Left renal cortex interstitium (tissue), 4 donors: Measurements from ENCODE around the gene CRBN. TPM values are rescaled to one million over a fixed set of nuclear protein-coding genes. Genes with fewer than 3 reads are reported as not detected.

Experiments used
- DNase-seq, 4 donors: peaks; one replicate each; pipeline ENCODE4 v3.0.0-alpha.2; 2013; ENCODE audit warnings: low read depth in 4 of 4, low spot score in 2 of 4, missing footprints in 1 of 4
- polyA plus RNA-seq, 4 donors: library from polyadenylated mRNA; unstranded; fragments of 120-200 nt; gene quantifications; one replicate each; pipeline ENCODE4 v1.2.1, GENCODE V29; 2013; ENCODE audit not compliant: insufficient read length in 4 of 4

The CRBN gene
- 10 to 100 TPM; 58.4 to 88.4 (median 69.1) TPM for polyA plus RNA-seq

DNA sequence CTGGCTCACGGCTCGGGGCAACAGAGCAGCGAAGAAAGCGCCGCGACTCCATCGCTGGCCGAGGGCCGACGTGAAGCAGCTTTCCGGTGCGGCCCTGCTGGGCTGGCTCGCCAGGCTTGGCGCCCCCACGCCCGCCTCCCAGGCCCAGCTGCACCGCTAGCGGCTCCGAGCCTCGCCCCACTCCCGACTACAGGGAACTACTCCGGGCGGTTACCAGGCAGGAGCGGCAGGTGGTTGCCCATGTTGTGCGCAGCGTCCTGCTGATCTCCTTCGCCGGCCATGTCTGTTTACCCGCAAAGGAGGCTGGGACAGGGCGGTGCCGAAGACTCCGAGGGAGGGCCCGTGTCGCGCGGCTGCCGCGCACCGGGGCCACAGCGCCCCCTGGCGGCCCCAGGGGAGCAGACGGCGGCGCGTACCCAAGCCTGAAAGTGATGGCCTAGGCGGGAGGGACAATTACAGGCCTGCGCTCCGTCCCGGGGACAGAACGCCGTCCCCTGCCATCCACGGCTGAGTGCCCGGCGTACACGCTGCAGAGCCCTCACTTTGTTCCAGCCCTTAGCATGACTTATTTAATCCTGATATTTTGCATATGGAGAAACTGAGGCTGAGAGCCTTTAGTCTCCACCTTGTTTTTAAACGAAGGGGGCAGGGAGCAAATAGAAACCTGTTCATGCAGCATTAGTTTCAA, at the start of gene CRBN:
Gene CRBN, minus strand, starts transcription at position 285 of the 688 bp plus-strand sequence. Its CDS starts 4 bp downstream, at position 281.
- DNase-seq = peak; percentile 55 to 81 (median 73)

GRCh38 chr3:3227640-3228039, 48.1 kb upstream of the CRBN start:
- no peak for DNase-seq

DNA sequence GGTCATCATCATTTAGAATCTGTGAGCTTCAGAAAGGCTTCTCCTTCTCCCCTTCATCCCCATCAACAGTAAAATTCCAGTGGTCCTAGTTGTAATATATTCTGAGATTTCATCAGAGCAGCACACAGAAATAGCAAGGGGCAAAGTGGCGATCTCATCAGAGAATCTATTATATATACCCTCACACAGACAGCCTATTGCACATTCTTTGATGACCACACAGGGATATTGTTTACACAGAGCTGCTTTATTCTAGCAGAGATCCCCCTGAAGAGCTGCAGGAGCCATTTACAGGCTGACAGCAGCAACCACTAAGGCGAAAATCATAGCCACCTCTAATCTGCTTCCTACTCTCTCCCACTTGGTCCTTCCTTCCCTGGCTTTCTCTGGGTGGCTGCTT, 42.0 kb upstream of the CRBN start:
- no peak for DNase-seq

DNA sequence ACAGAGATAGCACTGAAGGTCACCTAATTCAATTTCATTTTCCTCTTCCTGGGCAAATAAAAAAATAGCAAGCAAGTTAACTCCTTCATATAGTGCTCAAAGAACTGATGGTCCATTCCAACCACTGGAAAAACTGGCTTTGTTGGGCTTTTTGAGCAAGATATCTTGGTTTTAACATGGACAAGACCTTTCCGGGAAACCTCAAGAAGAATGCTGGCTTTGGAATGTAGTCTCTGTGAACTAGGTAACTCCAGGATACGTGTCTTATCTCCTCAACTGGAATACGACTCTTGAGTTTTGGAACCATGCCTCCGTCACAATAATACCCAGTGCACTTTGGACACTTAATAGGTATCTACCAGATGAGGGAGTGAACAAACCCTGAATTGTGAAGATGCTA, 36.9 kb upstream of the CRBN start:
- DNase-seq = no peak

- no peak for DNase-seq
Measured at GRCh38 chr3:3212781-3213440, 33.4 kb upstream of the CRBN start.

- DNase-seq = no peak
Measured at GRCh38 chr3:3209714-3210113, 30.2 kb upstream of the CRBN start.

DNA sequence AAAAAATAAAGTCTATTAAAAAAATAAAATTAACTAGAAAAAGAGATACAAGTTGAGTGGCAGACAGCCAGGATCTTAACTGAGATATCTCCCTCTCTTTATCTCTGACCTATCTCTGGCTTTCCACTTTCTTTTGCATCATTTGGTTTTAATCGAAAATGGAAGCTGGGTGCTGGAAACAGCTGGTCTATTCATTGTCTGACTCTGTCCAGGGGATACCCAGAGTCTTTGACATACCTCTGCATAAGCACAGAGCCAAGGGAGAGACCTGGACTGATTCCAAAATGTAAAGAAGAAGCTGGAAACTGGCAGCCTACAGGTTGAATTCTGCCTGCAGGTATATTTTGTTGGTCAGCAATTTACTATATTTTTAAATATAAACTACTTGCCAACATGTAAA, 29.6 kb upstream of the CRBN start:
- no peak for DNase-seq

- DNase-seq = no peak
Measured at GRCh38 chr3:3201611-3202010, 22.1 kb upstream of the CRBN start.

- DNase-seq = peak in 3 of 4 donors; percentile 26 to 62 (median 41)
Measured at GRCh38 chr3:3200632-3201212, 21.2 kb upstream of the CRBN start.

DNA sequence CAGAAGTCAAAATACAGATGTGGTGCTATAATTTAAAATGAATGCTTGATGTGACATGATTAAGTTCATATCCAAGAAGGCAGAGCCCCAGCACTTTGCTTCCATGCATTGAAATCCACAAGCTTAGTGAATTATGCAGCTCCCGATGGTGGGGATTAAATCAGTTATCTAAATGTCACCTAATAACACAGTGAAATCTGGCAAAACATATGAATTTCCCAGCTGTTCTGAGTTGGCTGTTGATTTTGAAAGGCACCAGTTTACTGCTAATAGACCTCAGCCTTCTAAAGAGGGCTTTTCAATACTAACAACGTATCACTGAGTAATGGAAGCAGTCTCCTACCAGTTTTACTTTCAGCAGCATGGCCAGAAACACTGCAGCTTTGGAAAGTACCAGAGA, 19.8 kb upstream of the CRBN start:
- no peak for DNase-seq

DNA sequence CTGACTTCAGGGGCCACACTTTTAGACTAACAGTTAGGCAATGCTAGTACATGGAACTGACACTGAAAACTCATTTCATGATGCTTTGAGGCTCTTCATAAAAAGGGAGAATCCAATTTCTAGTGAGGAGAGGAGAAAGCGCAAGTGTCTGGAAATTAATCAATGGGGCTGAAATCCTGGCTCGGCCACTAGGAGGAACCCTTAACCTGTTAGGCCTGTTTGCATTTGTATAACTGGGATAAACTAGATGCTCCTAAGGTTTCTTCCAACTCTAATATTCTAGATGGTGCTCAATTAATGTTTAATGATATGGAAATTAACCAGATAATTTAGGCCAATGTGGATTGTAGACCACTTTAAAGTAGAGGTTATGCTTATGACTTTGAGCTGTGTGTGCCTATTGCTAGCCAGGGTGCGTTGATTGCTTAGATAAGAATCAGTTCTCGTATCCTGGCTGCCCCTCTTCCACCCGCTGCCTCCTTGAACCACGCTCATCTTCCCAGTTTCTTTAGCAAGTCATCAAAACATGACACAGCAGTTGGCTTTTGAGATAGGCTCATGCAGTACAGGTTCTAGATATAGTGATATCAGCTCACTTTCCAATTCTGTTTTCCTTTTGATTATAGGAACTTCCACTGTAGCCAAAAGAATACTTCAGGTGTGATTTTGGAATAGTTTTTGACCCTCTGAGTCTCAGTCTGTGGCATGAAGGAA, 16.8 kb upstream of the CRBN start:
- DNase-seq = no peak

DNA sequence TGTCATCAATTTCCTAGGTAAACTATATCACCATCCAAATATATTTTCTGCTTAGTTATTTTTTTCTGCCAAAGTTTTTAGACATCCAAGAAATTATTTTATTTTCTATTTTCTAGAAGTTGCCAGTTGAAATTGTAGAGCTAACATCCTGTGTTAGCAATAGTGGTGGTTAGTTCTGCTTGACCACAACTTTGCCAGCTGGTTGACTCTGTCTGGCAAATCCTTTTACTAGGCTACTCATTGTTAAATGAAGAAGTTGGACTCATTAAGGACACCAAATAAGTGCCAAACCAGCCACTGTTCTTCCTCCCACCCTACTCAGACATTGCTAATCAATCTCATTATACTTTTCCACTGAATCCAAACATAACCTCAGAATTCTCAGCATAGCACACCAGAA, 15.4 kb upstream of the CRBN start:
- DNase-seq = no peak

DNA sequence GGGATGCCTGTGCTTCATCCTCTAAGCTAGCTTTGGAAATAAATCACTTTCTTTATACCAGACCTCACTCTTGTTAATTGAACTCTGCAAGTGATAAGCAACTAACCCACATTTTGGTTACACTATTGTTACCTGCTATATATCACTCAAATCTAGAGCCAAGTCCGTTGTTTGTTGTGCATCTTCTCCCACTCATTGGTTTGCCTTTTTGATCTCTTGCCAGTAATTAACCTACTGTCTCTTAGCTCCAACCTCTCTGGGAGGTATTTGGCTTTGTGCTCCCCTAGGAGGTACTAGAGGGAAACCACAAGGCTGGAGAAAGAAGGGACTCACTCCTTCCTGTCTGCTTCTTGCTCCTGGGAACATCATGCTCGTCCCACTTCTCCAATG, 12.8 kb upstream of the CRBN start:
- DNase-seq = no peak

DNA sequence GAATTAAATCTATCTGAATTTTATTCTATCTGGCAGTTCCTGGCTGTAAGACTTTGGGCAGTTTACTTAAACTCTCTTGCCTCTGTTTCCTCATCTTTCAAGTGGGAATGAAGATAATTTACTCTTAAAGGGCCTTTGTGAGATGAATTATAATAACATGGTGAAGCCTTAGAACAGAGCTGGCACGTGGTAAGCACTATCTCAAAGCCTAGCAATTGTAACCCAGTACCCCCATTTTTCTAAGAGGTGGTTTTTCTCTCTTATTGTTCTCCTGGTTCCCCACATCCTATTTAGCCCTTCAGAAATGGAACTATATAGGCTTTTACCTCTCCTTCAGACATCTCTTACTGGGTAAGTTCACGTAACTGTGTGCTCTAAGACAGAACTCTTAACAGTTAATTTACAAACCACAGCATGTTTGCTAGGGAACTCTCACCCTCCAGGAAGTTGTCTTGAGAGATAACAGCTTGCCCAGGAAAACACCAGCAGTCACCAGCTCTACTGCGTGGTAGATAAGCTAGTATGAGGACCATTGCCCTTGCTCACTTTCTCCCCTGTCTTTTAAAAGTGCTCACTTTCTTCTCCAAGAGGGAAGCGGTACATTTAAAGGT, 12.3 kb upstream of the CRBN start:
- DNase-seq = no peak

- no peak for DNase-seq
Measured at GRCh38 chr3:3189961-3190360, 10.5 kb upstream of the CRBN start.

GRCh38 chr3:3189102-3189727, 9.7 kb upstream of the CRBN start:
- DNase-seq = no peak

DNA sequence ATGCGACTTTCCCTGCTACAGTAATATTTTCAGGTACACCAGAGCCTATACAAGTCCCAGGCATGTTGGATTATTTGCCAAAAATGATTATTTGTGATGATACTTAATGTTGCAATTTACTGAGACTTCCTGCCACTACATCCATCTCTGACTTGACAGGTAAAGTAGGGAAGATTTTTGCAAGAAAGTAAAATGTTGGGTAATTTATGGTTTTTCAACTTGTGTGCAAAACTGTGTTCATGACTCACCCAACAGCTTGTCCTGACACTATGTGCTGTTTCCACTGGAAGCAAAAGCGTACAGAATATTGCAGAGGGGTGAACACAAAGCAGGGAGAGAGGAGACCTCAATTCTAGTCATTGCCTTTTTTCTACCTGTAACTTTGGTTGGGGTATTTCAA, 5.4 kb upstream of the CRBN start:
- no peak for DNase-seq

DNA sequence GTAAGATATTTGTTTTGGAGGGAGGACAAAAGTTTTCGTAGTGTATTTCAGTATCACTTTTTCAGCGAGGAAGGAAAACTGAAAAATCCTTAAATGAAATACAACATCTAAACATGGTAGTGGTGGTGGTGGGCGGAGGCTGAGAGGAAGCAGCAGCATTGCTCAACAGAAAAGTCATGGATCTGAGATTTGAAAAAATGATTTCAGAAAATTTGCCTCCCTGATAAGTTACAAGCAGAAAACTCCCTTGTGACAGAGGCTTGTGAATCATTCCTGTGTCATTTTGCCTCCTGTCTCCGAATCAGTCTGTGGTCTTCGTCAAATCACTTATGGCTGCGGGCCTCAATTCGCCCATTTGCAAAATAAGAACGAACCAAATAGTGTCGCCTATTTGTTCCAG, 965 bp upstream of the CRBN start:
- DNase-seq = no peak

- DNase-seq = no peak
Measured at GRCh38 chr3:3178498-3179328, 778 bp downstream of the CRBN start.
